Thyroid gland (tissue), 4 donors: ENCODE results near the gene ATP5MG. TPM values are rescaled to one million over a fixed set of nuclear protein-coding genes. Genes with fewer than 3 reads are reported as not detected.

Source experiments
- DNase-seq, 2 donors: peaks; one replicate each; pipeline ENCODE4 v3.0.0-alpha.2; 2019
- H3K27ac ChIP-seq, 3 donors: fragments of 200-600 bp; sonication (generic); 1 replicate in 2 of 3; 2 replicates in 1 of 3; pipeline ENCODE4 v1.5.1; 2016 to 2019; ENCODE audit warnings: mild to moderate bottlenecking in 1 of 3, moderate library complexity in 1 of 3
- H3K27me3 ChIP-seq: fragments of 200-600 bp; sonication (generic); one replicate; pipeline ENCODE4 v1.5.1; 2019
- H3K36me3 ChIP-seq, 2 donors: fragments of 200-600 bp; sonication (generic); one replicate each; pipeline ENCODE4 v1.5.1; 2016 to 2019
- H3K4me1 ChIP-seq, 2 donors: fragments of 200-600 bp; sonication (generic); one replicate each; pipeline ENCODE4 v1.5.1; 2017 to 2019
- H3K4me3 ChIP-seq, 3 donors: fragments of 200-600 bp; sonication (generic); replicated peaks in 1 of 3; 1 replicate in 2 of 3; 2 replicates in 1 of 3; pipeline ENCODE4 v1.5.1; 2016; ENCODE audit warnings: mild to moderate bottlenecking in 1 of 3
- H3K9me3 ChIP-seq: fragments of 200-600 bp; sonication (generic); one replicate; pipeline ENCODE4 v1.5.1; 2017
- POLR2A ChIP-seq, 2 donors: fragments of 450-650 bp; IDR thresholded peaks; one replicate each; pipeline ENCODE4 v1.6.1; 2017; ENCODE audit warnings: antibody characterized with exemption in 2 of 2, mild to moderate bottlenecking in 2 of 2, moderate library complexity in 1 of 2
- WGBS, 2 donors: methylation state at CpG; one replicate each; pipeline ENCODE4 v1.1.5; 2017; 5-methylcytosine and 5-hydroxymethylcytosine counted together
- intact Hi-C: fragments of 100-400 bp; cut with DNase I; formaldehyde crosslinking; loops from one replicate; pipeline ENCODE4 v1.15.1; 2023
- total RNA-seq, 4 donors: library from RNA; depleted of rRNA; stranded (reverse); fragments of >200 nt; gene quantifications; one replicate each; pipeline ENCODE4 v1.2.3, GENCODE V29; 2016
- TF ChIP-seq, protein P1 (sequence below), 6 experiments: fragments of 200-600 bp in 3 of 6; fragments of 450-650 bp in 3 of 6; sonication (generic) in 3 of 6; IDR thresholded peaks; one replicate each; pipeline ENCODE4 v1.5.1; 2016 to 2019; ENCODE audit warnings: antibody characterized with exemption in 6 of 6, mild to moderate bottlenecking in 2 of 6, inconsistent platforms in 1 of 6, moderate library complexity in 1 of 6

Gene ATP5MG
- total RNA-seq, 4 donors from 2014 or later, result 63.9 to 716 (median 170) TPM

DNA sequence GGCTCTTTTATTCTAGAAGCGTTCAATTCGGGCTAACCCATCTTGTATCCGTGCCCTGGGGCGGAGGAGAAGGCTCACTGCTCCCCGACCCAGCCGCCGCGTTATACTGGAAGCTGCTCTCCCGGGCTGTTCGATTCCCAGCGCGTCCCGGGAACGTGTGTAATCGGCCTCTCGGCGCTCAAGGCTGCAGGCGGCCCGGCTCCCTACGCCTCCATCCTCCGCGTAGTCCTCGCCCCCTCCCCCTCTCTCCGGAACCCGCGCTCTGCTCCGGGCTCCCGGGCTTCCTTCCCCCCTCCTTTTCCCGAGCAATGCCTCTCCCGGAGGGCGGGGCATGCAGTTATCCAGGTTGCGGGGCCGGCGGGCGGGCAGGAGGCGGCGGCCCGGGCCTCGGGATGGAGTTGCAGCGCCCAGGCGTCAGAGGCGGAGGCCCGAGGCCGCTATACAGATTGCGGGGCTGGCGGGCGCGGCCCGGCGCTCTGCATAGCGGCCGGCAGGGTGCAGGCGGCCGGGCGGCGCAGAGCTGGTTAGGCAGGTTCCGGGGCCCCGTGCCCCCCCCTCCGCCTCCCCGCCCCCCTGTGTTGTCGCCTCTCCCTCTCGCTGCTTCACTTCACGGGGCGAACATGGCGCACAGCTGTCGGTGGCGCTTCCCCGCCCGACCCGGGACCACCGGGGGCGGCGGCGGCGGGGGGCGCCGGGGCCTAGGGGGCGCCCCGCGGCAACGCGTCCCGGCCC is 34.7 kb downstream of the ATP5MG start, which contains the start of gene KMT2A:
TSS of gene KMT2A (plus strand) at position 600 of the 732 bp plus-strand sequence. CDS start at position 621, 21 bp downstream.
- no peaks in the 10 kb centered on the region for H3K9me3 ChIP-seq
- no peaks in the 10 kb centered on the region for H3K36me3 ChIP-seq
- H3K4me3 ChIP-seq, result peak within 1 kb of the TSS; percentile 51 to 95 (median 79)
- peaks cover 22 to 35% of the 10 kb centered on the region in 2 donors for H3K4me1 ChIP-seq
- DNase-seq, result peak; percentile 98
- peak within 1 kb of the TSS; percentile 71 to 91 (median 91) for H3K27ac ChIP-seq
- no peaks in the 10 kb centered on the region for H3K27me3 ChIP-seq
- intact Hi-C loops, result loop anchor here (2.0 kb wide), 1 partner anchor 35 kb away; the partner anchor contains the start of gene ATP5MG
- TF ChIP-seq POLR2A (IDR thresholded peaks at IDR 0.05), result peak in 1 of 2 donors; percentile 44
- TF ChIP-seq, protein P1, sequence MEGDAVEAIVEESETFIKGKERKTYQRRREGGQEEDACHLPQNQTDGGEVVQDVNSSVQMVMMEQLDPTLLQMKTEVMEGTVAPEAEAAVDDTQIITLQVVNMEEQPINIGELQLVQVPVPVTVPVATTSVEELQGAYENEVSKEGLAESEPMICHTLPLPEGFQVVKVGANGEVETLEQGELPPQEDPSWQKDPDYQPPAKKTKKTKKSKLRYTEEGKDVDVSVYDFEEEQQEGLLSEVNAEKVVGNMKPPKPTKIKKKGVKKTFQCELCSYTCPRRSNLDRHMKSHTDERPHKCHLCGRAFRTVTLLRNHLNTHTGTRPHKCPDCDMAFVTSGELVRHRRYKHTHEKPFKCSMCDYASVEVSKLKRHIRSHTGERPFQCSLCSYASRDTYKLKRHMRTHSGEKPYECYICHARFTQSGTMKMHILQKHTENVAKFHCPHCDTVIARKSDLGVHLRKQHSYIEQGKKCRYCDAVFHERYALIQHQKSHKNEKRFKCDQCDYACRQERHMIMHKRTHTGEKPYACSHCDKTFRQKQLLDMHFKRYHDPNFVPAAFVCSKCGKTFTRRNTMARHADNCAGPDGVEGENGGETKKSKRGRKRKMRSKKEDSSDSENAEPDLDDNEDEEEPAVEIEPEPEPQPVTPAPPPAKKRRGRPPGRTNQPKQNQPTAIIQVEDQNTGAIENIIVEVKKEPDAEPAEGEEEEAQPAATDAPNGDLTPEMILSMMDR (IDR thresholded peaks at IDR 0.05), result peak in 3 of 6 experiments; percentile 35 to 99 (median 60)
- WGBS, 2 donors, result 0% methylated on average over 3 to 26 of the region's 83 CpGs

DNA sequence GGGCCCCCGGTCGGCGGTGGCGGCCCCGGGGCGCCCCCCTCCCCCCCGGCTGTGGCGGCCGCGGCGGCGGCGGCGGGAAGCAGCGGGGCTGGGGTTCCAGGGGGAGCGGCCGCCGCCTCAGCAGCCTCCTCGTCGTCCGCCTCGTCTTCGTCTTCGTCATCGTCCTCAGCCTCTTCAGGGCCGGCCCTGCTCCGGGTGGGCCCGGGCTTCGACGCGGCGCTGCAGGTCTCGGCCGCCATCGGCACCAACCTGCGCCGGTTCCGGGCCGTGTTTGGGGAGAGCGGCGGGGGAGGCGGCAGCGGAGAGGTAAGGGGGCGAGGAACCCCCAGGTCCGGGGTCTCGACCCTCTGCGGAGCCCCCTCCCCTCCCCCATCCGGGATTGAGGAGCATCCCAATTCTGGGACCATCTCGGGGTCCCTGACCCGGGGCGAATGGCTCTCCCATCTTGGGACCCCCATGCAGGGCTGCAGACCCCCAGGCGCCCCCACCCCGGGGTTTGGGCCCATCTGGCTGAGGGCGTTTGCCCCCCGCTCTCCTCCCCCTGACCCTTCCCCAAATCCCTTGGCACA is 35.3 kb downstream of the ATP5MG start:
- intact Hi-C loops, result loop anchor here (2.0 kb wide), 1 partner anchor 36 kb away; the partner anchor contains the start of gene ATP5MG
- Histone ChIP-seq H3K27me3 (no peaks in the 10 kb centered on the region), H3K4me1 (peaks cover 22 to 41% of the 10 kb centered on the region in 2 donors)

DNA sequence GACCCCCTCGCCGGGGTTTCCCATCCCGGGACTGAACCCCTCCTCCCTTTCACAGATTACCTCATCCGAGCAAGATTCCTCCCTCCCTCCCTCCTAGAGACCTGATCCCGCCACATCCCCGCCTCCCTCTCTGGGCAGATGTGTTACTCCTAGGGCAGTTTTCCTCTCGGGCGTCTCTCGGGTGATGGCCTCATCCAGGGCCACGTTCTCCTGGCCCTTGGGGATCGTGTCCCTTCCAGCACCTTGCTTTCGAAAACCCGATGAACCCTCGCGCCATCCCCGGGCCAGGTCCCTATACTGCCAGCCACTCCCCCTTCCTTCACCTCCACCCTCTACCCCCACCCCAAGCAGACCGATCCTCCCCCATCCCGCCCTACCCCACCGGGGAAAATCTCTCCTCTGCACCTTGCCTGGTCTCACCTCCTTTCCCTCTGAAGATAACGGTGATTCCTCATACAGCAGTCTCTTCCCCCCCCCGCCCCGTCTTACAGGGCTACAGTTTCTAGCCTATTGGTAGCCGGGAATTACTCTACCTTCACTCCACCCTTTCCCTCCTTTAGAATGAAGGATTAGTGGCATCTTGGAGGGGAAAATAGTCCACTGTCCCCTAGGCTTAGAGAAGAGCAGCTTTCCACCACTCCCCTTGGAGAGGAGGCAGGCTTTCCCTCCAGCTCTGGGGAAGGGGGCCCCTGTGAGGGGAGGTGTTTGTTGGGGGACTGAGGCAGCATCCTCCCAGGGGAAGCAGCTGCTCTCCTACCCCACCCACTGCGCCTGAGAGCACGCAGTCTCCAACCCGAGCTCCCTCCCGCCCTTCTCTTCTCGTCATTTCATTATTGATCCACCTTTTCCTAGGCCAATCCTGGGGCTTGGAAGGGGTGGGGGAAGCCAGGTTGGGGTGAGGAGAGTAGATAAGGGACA is 36.1 kb downstream of the ATP5MG start:
- intact Hi-C loops, result loop anchor here (2.0 kb wide), 1 partner anchor 37 kb away; the partner anchor contains the start of gene ATP5MG
- DNase-seq, result peak; percentile 44 to 51
- H3K9me3 ChIP-seq, result no peaks in the 10 kb centered on the region
- no peaks in the 10 kb centered on the region for H3K36me3 ChIP-seq
- H3K27ac ChIP-seq, result peak overlapping the region; percentile 71 to 91 (median 91)
- peaks cover 22 to 48% of the 10 kb centered on the region in 2 donors for H3K4me1 ChIP-seq
- TF ChIP-seq, protein P1 (IDR thresholded peaks at IDR 0.05), result no peak
- 1 to 3% methylated on average over 28 of the region's 28 CpGs for WGBS, 2 donors
- peak overlapping the region; percentile 51 to 95 (median 79) for H3K4me3 ChIP-seq
- H3K27me3 ChIP-seq, result no peaks in the 10 kb centered on the region

More for the DNA sequence above, 35.3 kb downstream of the ATP5MG start:
- 0% methylated on average over 1 to 4 of the region's 55 CpGs for WGBS, 2 donors
- no peaks in the 10 kb centered on the region for H3K9me3 ChIP-seq
- H3K27ac ChIP-seq, result peak overlapping the region; percentile 71 to 91 (median 91)
- H3K4me3 ChIP-seq, result peak overlapping the region; percentile 51 to 95 (median 79)
- TF ChIP-seq, protein P1 (IDR thresholded peaks at IDR 0.05), result no peak
- no peak for TF ChIP-seq POLR2A (IDR thresholded peaks at IDR 0.05)
- no peaks in the 10 kb centered on the region for H3K36me3 ChIP-seq
- DNase-seq, result peak; percentile 8 to 20

DNA sequence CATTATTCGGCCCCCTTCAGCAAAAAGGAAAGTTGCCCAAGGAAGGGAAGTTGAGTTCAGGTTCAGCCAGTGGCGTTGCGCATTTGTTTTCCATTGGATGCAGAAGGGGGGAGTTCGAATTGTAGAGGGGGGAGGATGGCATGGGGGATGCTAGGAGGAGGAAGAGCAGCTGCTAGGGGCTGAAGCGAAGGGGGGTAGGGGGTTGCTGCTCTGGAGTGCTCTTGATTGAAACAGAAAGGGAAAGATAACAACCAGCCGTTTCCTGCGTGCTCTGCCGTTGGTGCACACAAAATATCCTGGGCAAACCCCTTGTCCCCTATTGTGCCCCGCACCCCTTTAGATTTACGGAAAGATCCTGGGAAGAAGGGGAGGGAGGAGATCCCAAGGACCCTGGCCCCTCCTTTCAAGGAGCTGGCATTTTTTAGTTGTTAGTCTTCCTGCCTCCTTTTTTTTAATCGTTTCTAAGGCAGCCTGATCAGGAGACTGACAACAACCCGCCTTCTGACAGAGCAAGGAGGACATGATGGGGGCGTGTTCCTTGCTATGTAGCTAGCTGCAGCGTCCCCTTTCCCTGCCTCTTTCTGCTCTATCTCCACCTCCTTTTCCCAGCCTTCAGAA is 37.0 kb downstream of the ATP5MG start:
- peak; percentile 68 to 69 for DNase-seq
- H3K4me3 ChIP-seq, result peak overlapping the region in 2 of 3 donors; percentile 79 to 95
- intact Hi-C loops, result no loop called here
- H3K9me3 ChIP-seq, result no peaks in the 10 kb centered on the region
- peak in 1 of 2 donors; percentile 29 for TF ChIP-seq POLR2A (IDR thresholded peaks at IDR 0.05)
- TF ChIP-seq, protein P1 (IDR thresholded peaks at IDR 0.05), result no peak
- H3K27me3 ChIP-seq, result no peaks in the 10 kb centered on the region
- WGBS, 2 donors, result 2 to 4% methylated on average over 14 of the region's 14 CpGs
- H3K36me3 ChIP-seq, result no peaks in the 10 kb centered on the region
- H3K4me1 ChIP-seq, result peaks cover 29 to 56% of the 10 kb centered on the region in 2 donors
- peak overlapping the region; percentile 71 to 91 (median 91) for H3K27ac ChIP-seq
